HEK293 (cell line): ENCODE measurements around the gene TLR5.

ENCODE experiments used
- GLIS1 ChIP-seq: fragments of 450-650 bp; formaldehyde crosslinking; IDR thresholded peaks from 2 replicates; pipeline ENCODE4 v1.5.1; 2016; ENCODE audit warnings: missing biosample characterization, missing genetic modification characterization
- HOXC10 ChIP-seq: sonication (generic); formaldehyde crosslinking; IDR thresholded peaks from 2 replicates; pipeline ENCODE4 v1.8.1; 2023; ENCODE audit warnings: mild to moderate bottlenecking, missing genetic modification reagents
- KLF1 ChIP-seq: fragments of 450-650 bp; formaldehyde crosslinking; IDR thresholded peaks from 2 replicates; pipeline ENCODE4 v1.5.1; 2016; ENCODE audit warnings: missing biosample characterization, missing genetic modification characterization
- KLF9 ChIP-seq: fragments of 450-650 bp; formaldehyde crosslinking; IDR thresholded peaks from 2 replicates; pipeline ENCODE4 v1.5.1; 2016; ENCODE audit warnings: missing biosample characterization, missing genetic modification characterization, low read depth
- MZF1 ChIP-seq: fragments of 450-650 bp; formaldehyde crosslinking; IDR thresholded peaks from 2 replicates; pipeline ENCODE4 v1.5.1; 2017; ENCODE audit warnings: missing biosample characterization, missing genetic modification characterization, borderline replicate concordance
- OVOL3 ChIP-seq: fragments of 450-650 bp; formaldehyde crosslinking; IDR thresholded peaks from 2 replicates; pipeline ENCODE4 v1.5.1; 2016; ENCODE audit warnings: missing biosample characterization, missing genetic modification characterization
- PRDM6 ChIP-seq: fragments of 450-650 bp; formaldehyde crosslinking; IDR thresholded peaks from 2 replicates; pipeline ENCODE4 v1.5.1; 2017; ENCODE audit warnings: missing biosample characterization, missing genetic modification characterization
- SCRT1 ChIP-seq: fragments of 450-650 bp; formaldehyde crosslinking; IDR thresholded peaks from 2 replicates; pipeline ENCODE4 v1.5.1; 2016; ENCODE audit warnings: missing biosample characterization, missing genetic modification characterization, borderline replicate concordance
- SETDB1 ChIP-seq: IDR thresholded peaks from one replicate; pipeline ENCODE4 v1.6.1; 2017; ENCODE audit warnings: mild to moderate bottlenecking, low read length, moderate library complexity, mixed read lengths; ENCODE audit not compliant: insufficient read length
- SP3 ChIP-seq: fragments of 450-650 bp; formaldehyde crosslinking; IDR thresholded peaks from 2 replicates; pipeline ENCODE4 v1.5.1; 2016; ENCODE audit warnings: missing biosample characterization, missing genetic modification characterization
- SP7 ChIP-seq: fragments of 450-650 bp; formaldehyde crosslinking; IDR thresholded peaks from 2 replicates; pipeline ENCODE4 v1.5.1; 2016; ENCODE audit warnings: missing biosample characterization, missing genetic modification characterization
- ZBTB1 ChIP-seq: fragments of 450-650 bp; formaldehyde crosslinking; IDR thresholded peaks from 2 replicates; pipeline ENCODE4 v1.5.1; 2016; ENCODE audit warnings: missing biosample characterization, missing genetic modification characterization
- ZBTB17 ChIP-seq: fragments of 450-650 bp; formaldehyde crosslinking; IDR thresholded peaks from 2 replicates; pipeline ENCODE4 v1.5.1; 2016; ENCODE audit warnings: missing biosample characterization, missing genetic modification characterization
- ZBTB7A ChIP-seq: fragments of 450-650 bp; formaldehyde crosslinking; IDR thresholded peaks from 2 replicates; pipeline ENCODE4 v1.5.1; 2016; ENCODE audit warnings: low read depth, missing biosample characterization, missing genetic modification characterization
- ZBTB8A ChIP-seq: fragments of 450-650 bp; formaldehyde crosslinking; IDR thresholded peaks from 2 replicates; pipeline ENCODE4 v1.5.1; 2016; ENCODE audit warnings: missing biosample characterization, missing genetic modification characterization
- ZFHX2 ChIP-seq: fragments of 450-650 bp; formaldehyde crosslinking; conservative IDR thresholded peaks from 2 replicates; pipeline ENCODE4 v1.5.1; 2016; ENCODE audit warnings: missing biosample characterization, missing genetic modification characterization
- ZNF112 ChIP-seq: fragments of 450-650 bp; formaldehyde crosslinking; IDR thresholded peaks from 2 replicates; pipeline ENCODE4 v1.5.0; 2017; ENCODE audit warnings: missing biosample characterization, missing genetic modification characterization
- ZNF114 ChIP-seq: fragments of 450-650 bp; formaldehyde crosslinking; IDR thresholded peaks from 2 replicates; pipeline ENCODE4 v1.5.0; 2017; ENCODE audit warnings: missing biosample characterization, missing genetic modification characterization
- ZNF133 ChIP-seq: fragments of 450-650 bp; formaldehyde crosslinking; IDR thresholded peaks from 2 replicates; pipeline ENCODE4 v1.5.1; 2016; ENCODE audit warnings: missing biosample characterization, missing genetic modification characterization
- ZNF157 ChIP-seq: fragments of 450-650 bp; formaldehyde crosslinking; IDR thresholded peaks from 2 replicates; pipeline ENCODE4 v1.5.1; 2016; ENCODE audit warnings: missing biosample characterization, missing genetic modification characterization
- ZNF184 ChIP-seq: fragments of 450-650 bp; IDR thresholded peaks from 2 replicates; pipeline ENCODE4 v1.5.1; 2018; ENCODE audit warnings: missing biosample characterization, mild to moderate bottlenecking, missing genetic modification characterization
- ZNF223 ChIP-seq: fragments of 450-650 bp; formaldehyde crosslinking; IDR thresholded peaks from 2 replicates; pipeline ENCODE4 v1.5.1; 2016; ENCODE audit warnings: missing biosample characterization, missing genetic modification characterization
- ZNF24 ChIP-seq: fragments of 450-650 bp; formaldehyde crosslinking; IDR thresholded peaks from 2 replicates; pipeline ENCODE4 v1.5.1; 2016; ENCODE audit warnings: missing biosample characterization, missing genetic modification characterization
- ZNF280D ChIP-seq: fragments of 450-650 bp; formaldehyde crosslinking; IDR thresholded peaks from 2 replicates; pipeline ENCODE4 v1.5.1; 2016; ENCODE audit warnings: missing biosample characterization, missing genetic modification characterization
- ZNF311 ChIP-seq: fragments of 450-650 bp; formaldehyde crosslinking; IDR thresholded peaks from 2 replicates; pipeline ENCODE4 v1.5.1; 2017; ENCODE audit warnings: missing biosample characterization, missing genetic modification characterization, borderline replicate concordance
- ZNF341 ChIP-seq: fragments of 450-650 bp; formaldehyde crosslinking; IDR thresholded peaks from 2 replicates; pipeline ENCODE4; 2016; ENCODE audit warnings: low read depth, missing biosample characterization, missing genetic modification characterization
- ZNF423 ChIP-seq: fragments of 450-650 bp; formaldehyde crosslinking; IDR thresholded peaks from 2 replicates; pipeline ENCODE4 v1.5.1; 2016; ENCODE audit warnings: missing biosample characterization, missing genetic modification characterization
- ZNF521 ChIP-seq: fragments of 450-650 bp; formaldehyde crosslinking; IDR thresholded peaks from 2 replicates; pipeline ENCODE4 v1.5.1; 2017; ENCODE audit warnings: missing biosample characterization, mild to moderate bottlenecking, missing genetic modification characterization
- ZNF544 ChIP-seq: fragments of 450-650 bp; formaldehyde crosslinking; IDR thresholded peaks from 2 replicates; pipeline ENCODE4 v1.5.0; 2017; ENCODE audit warnings: missing biosample characterization, missing genetic modification characterization
- ZNF558 ChIP-seq: fragments of 450-650 bp; formaldehyde crosslinking; IDR thresholded peaks from 2 replicates; pipeline ENCODE4 v1.5.1; 2016; ENCODE audit warnings: missing biosample characterization, missing genetic modification characterization
- ZNF571 ChIP-seq: fragments of 450-650 bp; formaldehyde crosslinking; IDR thresholded peaks from 2 replicates; pipeline ENCODE4 v1.5.0; 2017; ENCODE audit warnings: missing biosample characterization, missing genetic modification characterization
- ZNF621 ChIP-seq: fragments of 450-650 bp; formaldehyde crosslinking; IDR thresholded peaks from 2 replicates; pipeline ENCODE4 v1.5.1; 2017; ENCODE audit warnings: missing biosample characterization, missing genetic modification characterization
- ZNF654 ChIP-seq: fragments of 450-650 bp; formaldehyde crosslinking; IDR thresholded peaks from 2 replicates; pipeline ENCODE4 v1.5.1; 2016; ENCODE audit warnings: low read depth, missing biosample characterization, missing genetic modification characterization
- ZNF664 ChIP-seq: fragments of 450-650 bp; formaldehyde crosslinking; IDR thresholded peaks from 2 replicates; pipeline ENCODE4 v1.5.1; 2016; ENCODE audit warnings: missing biosample characterization, missing genetic modification characterization
- ZNF701 ChIP-seq: fragments of 450-650 bp; formaldehyde crosslinking; IDR thresholded peaks from 2 replicates; pipeline ENCODE4 v1.5.1; 2016; ENCODE audit warnings: missing biosample characterization, missing genetic modification characterization
- ZNF776 ChIP-seq: fragments of 450-650 bp; formaldehyde crosslinking; IDR thresholded peaks from 2 replicates; pipeline ENCODE4 v1.5.0; 2017; ENCODE audit warnings: missing biosample characterization, missing genetic modification characterization, borderline replicate concordance
- ZSCAN16 ChIP-seq: fragments of 450-650 bp; formaldehyde crosslinking; IDR thresholded peaks from 2 replicates; pipeline ENCODE4 v1.5.1; 2016; ENCODE audit warnings: missing biosample characterization, missing genetic modification characterization
- ZSCAN23 ChIP-seq: fragments of 450-650 bp; formaldehyde crosslinking; IDR thresholded peaks from 2 replicates; pipeline ENCODE4 v1.5.1; 2016; ENCODE audit warnings: missing biosample characterization, missing genetic modification characterization
- ZXDB ChIP-seq: fragments of 450-650 bp; formaldehyde crosslinking; IDR thresholded peaks from 2 replicates; pipeline ENCODE4 v1.5.1; 2016; ENCODE audit warnings: missing biosample characterization, missing genetic modification characterization
- TF ChIP-seq, protein P1 (sequence below): fragments of 450-650 bp; formaldehyde crosslinking; IDR thresholded peaks from 2 replicates; pipeline ENCODE4 v1.5.1; 2016; ENCODE audit warnings: missing biosample characterization, missing genetic modification characterization

TLR5 gene

GRCh38 chr1:223142795-223143536 lies at the start of gene TLR5 (continued):
- TF ChIP-seq ZNF24 (tag by site-specific recombination): peak; percentile 67; the same call in 1 of the 2 replicates
- peak; percentile 74 for TF ChIP-seq SP7 (tag by site-specific recombination)
- TF ChIP-seq ZSCAN16: no peak
- TF ChIP-seq ZNF701: no peak
- TF ChIP-seq SETDB1: no peak
- TF ChIP-seq ZBTB1 (tag by site-specific recombination): no peak
- TF ChIP-seq ZNF184: no peak; the same call in none of the 2 replicates
- peak; percentile 93 for TF ChIP-seq ZNF423 (tag by site-specific recombination)
- TF ChIP-seq ZNF133 (tag by site-specific recombination): no peak
- no peak for TF ChIP-seq ZSCAN23
- TF ChIP-seq HOXC10 (CRISPR knock-in tag): no peak
- TF ChIP-seq ZNF664: no peak
- 0 out of 2 replicates have a peak, but pooled peaks have one; percentile 55 for TF ChIP-seq ZNF280D (tag by site-specific recombination)
- TF ChIP-seq ZNF521 (tag by site-specific recombination): no peak
- TF ChIP-seq ZBTB17: peak; percentile 83
- no peak for TF ChIP-seq ZNF223 (tag by site-specific recombination)
- peak; percentile 99 for TF ChIP-seq ZBTB8A (tag by site-specific recombination)
- TF ChIP-seq, protein P1, sequence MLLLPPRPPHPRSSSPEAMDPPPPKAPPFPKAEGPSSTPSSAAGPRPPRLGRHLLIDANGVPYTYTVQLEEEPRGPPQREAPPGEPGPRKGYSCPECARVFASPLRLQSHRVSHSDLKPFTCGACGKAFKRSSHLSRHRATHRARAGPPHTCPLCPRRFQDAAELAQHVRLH (tag by site-specific recombination): 0 out of 2 replicates have a peak, but pooled peaks have one; percentile 54
- no peak for TF ChIP-seq ZNF311 (tag by site-specific recombination)
- no peak for TF ChIP-seq SCRT1 (tag by site-specific recombination)
- peak; percentile 84 for TF ChIP-seq ZBTB7A (tag by site-specific recombination)
- peak; percentile 98 for TF ChIP-seq ZFHX2
- TF ChIP-seq ZNF544 (tag by site-specific recombination): no peak
- TF ChIP-seq SP3 (tag by site-specific recombination): peak; percentile 96
- TF ChIP-seq KLF1: peak; percentile 83
- no peak for TF ChIP-seq MZF1 (tag by site-specific recombination)
- TF ChIP-seq OVOL3 (tag by site-specific recombination): no peak
- TF ChIP-seq PRDM6 (tag by site-specific recombination): no peak
- TF ChIP-seq ZNF341: no peak
- TF ChIP-seq ZNF571 (tag by site-specific recombination): no peak
- TF ChIP-seq ZNF114 (tag by site-specific recombination): no peak
- TF ChIP-seq ZXDB (tag by site-specific recombination): peak; percentile 68; the same call in 1 of the 2 replicates
- TF ChIP-seq ZNF621 (tag by site-specific recombination): no peak
- TF ChIP-seq ZNF157: no peak
- no peak for TF ChIP-seq ZNF776 (tag by site-specific recombination)
- no peak for TF ChIP-seq ZNF654 (tag by site-specific recombination)
- TF ChIP-seq GLIS1: peak; percentile 86
- TF ChIP-seq KLF9 (tag by site-specific recombination): peak; percentile 99
- no peak for TF ChIP-seq ZNF558 (tag by site-specific recombination)
- no peak for TF ChIP-seq ZNF112 (tag by site-specific recombination)
